Erythroblast (primary cell): ENCODE results near the gene PPP2R2C.

ENCODE experiments used
- GATA1 ChIP-seq: IDR thresholded peaks from 2 replicates; pipeline ENCODE4 v1.6.1; 2011; ENCODE audit warnings: low read depth, mild to moderate bottlenecking, control low read depth, low read length, moderate library complexity
- POLR2A ChIP-seq: IDR thresholded peaks from 2 replicates; pipeline ENCODE4 v1.6.1; 2011; ENCODE audit warnings: mild to moderate bottlenecking, low read length

DNA sequence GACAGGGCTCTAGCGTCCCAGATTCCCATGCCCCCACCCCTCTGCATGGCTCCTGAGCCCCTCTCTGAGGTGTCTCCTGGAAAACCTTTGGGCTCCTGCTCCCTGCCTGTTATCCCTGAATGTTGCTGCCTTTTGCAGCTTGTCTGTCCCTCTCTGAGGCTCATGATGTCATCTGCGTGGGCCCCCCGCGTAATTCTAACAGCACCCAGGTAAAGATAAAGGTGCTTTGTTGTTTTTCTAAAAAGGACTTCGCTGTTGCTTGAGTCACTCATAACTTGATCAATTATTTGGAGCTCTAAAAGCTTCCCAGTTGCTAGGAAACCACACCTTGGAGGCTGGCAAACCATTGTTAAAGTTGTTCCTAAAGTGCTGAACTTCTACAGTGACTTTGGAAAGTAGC is 166.1 kb downstream of the PPP2R2C start:
- no peak for TF ChIP-seq POLR2A
- TF ChIP-seq GATA1 = no peak
